Measurements from ENCODE around the gene FRAS1. TPM values are rescaled to one million over a fixed set of nuclear protein-coding genes. Genes with fewer than 3 reads are reported as not detected.
A peak's percentile ranks its signal among the peaks of the same experiment; 100 is the strongest.

The FRAS1 gene
- total and polyA plus RNA-seq, 2 donors (not counting 1 experiment from before 2014, with no cell fraction given) = 0.03 to 0.12 TPM

- H3K27me3 ChIP-seq (replicated peaks in 1 of 4; ENCODE audit: control extremely low read depth in 1 of 4, control insufficient read depth in 3 of 4, insufficient read depth in 4 of 4, low read length in 3 of 4) = no peaks in the 10 kb centered on the region
- POLR2A ChIA-PET = no interaction called here
These were observed 535.1 kb downstream of the FRAS1 start for GRCh38 chr4:78592088-78592783.

More at GRCh38 chr4:78592088-78592783, 535.1 kb downstream of the FRAS1 start:
- H4K20me1 ChIP-seq (ENCODE audit: control insufficient read depth, insufficient read depth, low read length, poor library complexity, severe bottlenecking) = no peaks in the 10 kb centered on the region
- no peak overlapping the region for H3K27ac Mint-ChIP-seq
- H3K36me3 ChIP-seq (replicated peaks in 1 of 2; ENCODE audit: control extremely low read depth in 1 of 2, control insufficient read depth in 1 of 2, extremely low read depth in 1 of 2, insufficient read depth in 2 of 2, low read length in 1 of 2) = no peaks in the 10 kb centered on the region
- H3K9me3 ChIP-seq (ENCODE audit: control extremely low read depth in 1 of 3, control insufficient read depth in 2 of 3, insufficient read depth in 1 of 3, low read length in 2 of 3) = no peaks in the 10 kb centered on the region
- no peaks in the 10 kb centered on the region for H3K79me2 ChIP-seq (ENCODE audit: control insufficient read depth, insufficient read depth, low read length)
- peaks cover 18% of the 10 kb centered on the region for H3K4me1 Mint-ChIP-seq
- DNase-seq (peak; percentile 36), ATAC-seq (ENCODE audit: low read depth) (no peak)
- WGBS (ENCODE audit: insufficient coverage) = no CpG with 5 or more reads among the region's 3 CpGs
- H3K4me3 Mint-ChIP-seq = no peak overlapping the region
- no peaks in the 10 kb centered on the region for H3K9me3 Mint-ChIP-seq (ENCODE audit: insufficient read depth)
- H3K27me3 Mint-ChIP-seq = no peaks in the 10 kb centered on the region
- H3K9ac ChIP-seq (ENCODE audit: low read length) = no peak overlapping the region
- intact Hi-C loops (cut with micrococcal nuclease) = no loop called here
- no peak overlapping the region for H3K4me2 ChIP-seq (replicated peaks; ENCODE audit: low read depth, low read length, poor library complexity, severe bottlenecking)
- H3K4me1 ChIP-seq (ENCODE audit: control insufficient read depth in 2 of 2, insufficient read depth in 2 of 2, low read length in 2 of 2) = peaks cover 0 to 11% of the 10 kb centered on the region in 2 donors
- CTCF ChIA-PET = interaction anchor here (0.8 to 3.6 kb wide), 3 partner anchors 21 to 332 kb away, joined by 3 to 17 read pairs (median 3); no protein-coding TSS in a partner anchor
- H3K27ac ChIP-seq (ENCODE audit: low read length in 2 of 2) = no peak overlapping the region
- H3K4me3 ChIP-seq (ENCODE audit: control extremely low read depth in 1 of 5, extremely low read depth in 1 of 5, insufficient read depth in 1 of 5, low read depth in 2 of 5, low read length in 4 of 5) = no peak overlapping the region
- no peak overlapping the region for H2AFZ ChIP-seq (ENCODE audit: insufficient read depth, low read depth, low read length, poor library complexity, severe bottlenecking)
- TF ChIP-seq EZH2 (IDR thresholded peaks at IDR 0.05; ENCODE audit: borderline replicate concordance, insufficient read depth, low read depth, low read length, poor library complexity, severe bottlenecking) = no peak
- TF ChIP-seq, protein P1, sequence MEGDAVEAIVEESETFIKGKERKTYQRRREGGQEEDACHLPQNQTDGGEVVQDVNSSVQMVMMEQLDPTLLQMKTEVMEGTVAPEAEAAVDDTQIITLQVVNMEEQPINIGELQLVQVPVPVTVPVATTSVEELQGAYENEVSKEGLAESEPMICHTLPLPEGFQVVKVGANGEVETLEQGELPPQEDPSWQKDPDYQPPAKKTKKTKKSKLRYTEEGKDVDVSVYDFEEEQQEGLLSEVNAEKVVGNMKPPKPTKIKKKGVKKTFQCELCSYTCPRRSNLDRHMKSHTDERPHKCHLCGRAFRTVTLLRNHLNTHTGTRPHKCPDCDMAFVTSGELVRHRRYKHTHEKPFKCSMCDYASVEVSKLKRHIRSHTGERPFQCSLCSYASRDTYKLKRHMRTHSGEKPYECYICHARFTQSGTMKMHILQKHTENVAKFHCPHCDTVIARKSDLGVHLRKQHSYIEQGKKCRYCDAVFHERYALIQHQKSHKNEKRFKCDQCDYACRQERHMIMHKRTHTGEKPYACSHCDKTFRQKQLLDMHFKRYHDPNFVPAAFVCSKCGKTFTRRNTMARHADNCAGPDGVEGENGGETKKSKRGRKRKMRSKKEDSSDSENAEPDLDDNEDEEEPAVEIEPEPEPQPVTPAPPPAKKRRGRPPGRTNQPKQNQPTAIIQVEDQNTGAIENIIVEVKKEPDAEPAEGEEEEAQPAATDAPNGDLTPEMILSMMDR (IDR thresholded peaks at IDR 0.05) = peak; percentile 41

Small RNAs within 50 kb of the gene (small RNA-seq; reads per million reads assigned to genes)
- gene AC114801.3 (ENCODE audit: insufficient read length, low read depth, low replicate concordance) = not detected

Other genes with a start within 250 kb of the FRAS1 start
- 119 TPM in 2 replicates for gene CNOT6L, start 238.0 kb upstream of the FRAS1 start, total RNA-seq
- gene CNOT6L, start 238.0 kb upstream of the FRAS1 start, polyA plus RNA-seq = 18.8 and 20.0 TPM in 2 replicates
- gene MRPL1, start 194.5 kb upstream of the FRAS1 start, total RNA-seq = 22.7 and 23.3 TPM in 2 replicates
- 22.3 and 25.5 TPM in 2 replicates for gene MRPL1, start 194.5 kb upstream of the FRAS1 start, polyA plus RNA-seq